SK-N-SH (cell line): ENCODE measurements around the gene RNF157.
"Not testable (repeated sequence)": the region's sequence is repeated elsewhere in the genome, so short reads cannot be mapped to it uniquely, and the experiment has no call there.

Experiments
- RAD21 ChIP-seq: IDR thresholded peaks from 2 replicates; pipeline ENCODE4 v1.6.1; 2012; ENCODE audit warnings: mild to moderate bottlenecking, low read length
- TF ChIP-seq, protein P1 (sequence below): fragments of 200-600 bp; sonication (generic); IDR thresholded peaks from 2 replicates; pipeline ENCODE4 v1.6.1; 2017; ENCODE audit warnings: antibody characterized with exemption, mild to moderate bottlenecking, moderate library complexity

DNA sequence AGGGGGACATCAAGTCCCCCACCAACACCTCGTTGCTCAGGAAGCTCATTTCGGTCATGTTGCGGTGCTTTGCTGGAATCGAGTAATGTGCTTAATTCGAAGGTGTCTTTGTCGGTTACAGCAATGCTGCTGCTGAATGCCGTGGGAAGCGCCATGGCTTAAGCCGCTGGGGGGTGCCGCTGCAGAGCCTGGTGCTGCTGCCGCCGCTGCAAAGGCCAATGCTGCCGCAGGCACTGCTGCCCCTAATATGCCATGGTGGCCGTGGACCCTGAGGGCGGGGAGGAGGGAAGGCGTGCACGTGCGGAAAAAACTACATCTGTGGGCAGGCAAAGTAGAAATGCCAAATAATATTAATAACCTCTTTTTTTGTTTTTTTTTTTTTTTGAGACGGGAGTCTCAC, 13.5 kb downstream of the RNF157 start:
- TF ChIP-seq, protein P1, sequence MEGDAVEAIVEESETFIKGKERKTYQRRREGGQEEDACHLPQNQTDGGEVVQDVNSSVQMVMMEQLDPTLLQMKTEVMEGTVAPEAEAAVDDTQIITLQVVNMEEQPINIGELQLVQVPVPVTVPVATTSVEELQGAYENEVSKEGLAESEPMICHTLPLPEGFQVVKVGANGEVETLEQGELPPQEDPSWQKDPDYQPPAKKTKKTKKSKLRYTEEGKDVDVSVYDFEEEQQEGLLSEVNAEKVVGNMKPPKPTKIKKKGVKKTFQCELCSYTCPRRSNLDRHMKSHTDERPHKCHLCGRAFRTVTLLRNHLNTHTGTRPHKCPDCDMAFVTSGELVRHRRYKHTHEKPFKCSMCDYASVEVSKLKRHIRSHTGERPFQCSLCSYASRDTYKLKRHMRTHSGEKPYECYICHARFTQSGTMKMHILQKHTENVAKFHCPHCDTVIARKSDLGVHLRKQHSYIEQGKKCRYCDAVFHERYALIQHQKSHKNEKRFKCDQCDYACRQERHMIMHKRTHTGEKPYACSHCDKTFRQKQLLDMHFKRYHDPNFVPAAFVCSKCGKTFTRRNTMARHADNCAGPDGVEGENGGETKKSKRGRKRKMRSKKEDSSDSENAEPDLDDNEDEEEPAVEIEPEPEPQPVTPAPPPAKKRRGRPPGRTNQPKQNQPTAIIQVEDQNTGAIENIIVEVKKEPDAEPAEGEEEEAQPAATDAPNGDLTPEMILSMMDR: not testable (repeated sequence)
- TF ChIP-seq RAD21: not testable (repeated sequence)
